Amygdala (tissue), 56 donors: Measurements from ENCODE around the gene PAPSS1.

Experiments used
- DNase-seq, 56 donors: peaks; one replicate each; lab custom pipeline; 2025; lab: John Stamatoyannopoulos, UW

PAPSS1 gene

GRCh38 chr4:107719922-107720722 is at the start of gene PAPSS1:
Gene PAPSS1, minus strand, starts transcription at chr4:107720234. Its CDS starts 55 bp downstream, at chr4:107720179.
- peak; percentile 28 to 97 (median 92) for DNase-seq

GRCh38 chr4:107760281-107760947 is 40.4 kb upstream of the PAPSS1 start:
- no peak for DNase-seq

- DNase-seq, result peak in 1 of 56 donors; percentile 4
Measured at GRCh38 chr4:107757864-107758476, 37.9 kb upstream of the PAPSS1 start.

- no peak for DNase-seq
Measured at GRCh38 chr4:107757283-107757682, 37.2 kb upstream of the PAPSS1 start.

- no peak for DNase-seq
Measured at GRCh38 chr4:107755841-107756356, 35.9 kb upstream of the PAPSS1 start.

GRCh38 chr4:107751670-107752069 is 31.6 kb upstream of the PAPSS1 start:
- no peak for DNase-seq

- DNase-seq, result no peak
Measured at GRCh38 chr4:107747748-107748486, 27.9 kb upstream of the PAPSS1 start.

- no peak for DNase-seq
Measured at GRCh38 chr4:107746161-107746560, 26.1 kb upstream of the PAPSS1 start.

GRCh38 chr4:107744532-107744931 is 24.5 kb upstream of the PAPSS1 start:
- DNase-seq, result no peak

GRCh38 chr4:107743532-107743931 is 23.5 kb upstream of the PAPSS1 start:
- no peak for DNase-seq

GRCh38 chr4:107742791-107743190 is 22.8 kb upstream of the PAPSS1 start:
- DNase-seq, result no peak

GRCh38 chr4:107742196-107742595 is 22.2 kb upstream of the PAPSS1 start:
- DNase-seq, result no peak

- peak in 9 of 56 donors; percentile 1 to 34 (median 13) for DNase-seq
Measured at GRCh38 chr4:107740950-107741701, 21.1 kb upstream of the PAPSS1 start.

- DNase-seq, result no peak
Measured at GRCh38 chr4:107740381-107740780, 20.3 kb upstream of the PAPSS1 start.

- no peak for DNase-seq
Measured at GRCh38 chr4:107737450-107737849, 17.4 kb upstream of the PAPSS1 start.

GRCh38 chr4:107736924-107737448 is 17.0 kb upstream of the PAPSS1 start:
- DNase-seq, result peak in 12 of 56 donors; percentile 1 to 36 (median 7)

GRCh38 chr4:107736037-107736436 is 16.0 kb upstream of the PAPSS1 start:
- no peak for DNase-seq

GRCh38 chr4:107734120-107734519 is 14.1 kb upstream of the PAPSS1 start:
- no peak for DNase-seq

- no peak for DNase-seq
Measured at GRCh38 chr4:107733431-107733925, 13.4 kb upstream of the PAPSS1 start.
